Gastrocnemius medialis (tissue), 4 donors: ENCODE measurements around the gene MRPL2.

ENCODE experiments used
- CTCF ChIP-seq, 5 experiments: fragments of 450-650 bp in 3 of 5; fragments of 200-600 bp in 2 of 5; sonication (generic) in 2 of 5; IDR thresholded peaks in 4 of 5; conservative IDR thresholded peaks in 1 of 5; 1 replicate in 4 of 5; 2 replicates in 1 of 5; pipeline ENCODE4 v1.5.1; 2016 to 2019; ENCODE audit warnings: antibody characterized with exemption in 5 of 5, mild to moderate bottlenecking in 3 of 5, moderate library complexity in 3 of 5
- POLR2A ChIP-seq, 2 donors: fragments of 450-650 bp; IDR thresholded peaks; one replicate each; pipeline ENCODE4 v1.6.1; 2017; ENCODE audit warnings: antibody characterized with exemption in 2 of 2, mild to moderate bottlenecking in 2 of 2, moderate library complexity in 2 of 2

GRCh38 chr6:43101497-43101896 is 42.3 kb upstream of the MRPL2 start:
- TF ChIP-seq CTCF (IDR thresholded peaks at IDR 0.05 in 4 of 5, conservative IDR thresholded peaks at IDR 0.05 in 1 of 5) (no peak), POLR2A (IDR thresholded peaks at IDR 0.05) (no peak)
